PC-3 (cell line): Measurements from ENCODE around the gene MYOC. TPM values are rescaled to one million over a fixed set of nuclear protein-coding genes. Genes with fewer than 3 reads are reported as not detected.

ENCODE experiments used
- ATAC-seq: fragments of 200-7000 bp; cut with Tn5 transposase; 2 replicates; pipeline ENCODE4 v1.9.1; 2020; ENCODE audit warnings: mild to moderate bottlenecking, moderate library complexity
- BruUV-seq: library from RNA; stranded (reverse); fragments of 400-500 nt; replicated peaks from 2 replicates; lab custom pipeline; 2021; lab: Mats Ljungman, UMichigan
- CTCF ChIA-PET: fragments of 300-600 bp; sonication (Branson Sonifier 250); formaldehyde crosslinking; loops from one replicate; lab custom pipeline; 2022; ENCODE audit warnings: antibody characterized with exemption; lab: Charles Lee
- POLR2A ChIA-PET: fragments of 300-600 bp; sonication (Branson Sonifier 250); formaldehyde crosslinking; loops from one replicate; lab custom pipeline; 2022; ENCODE audit warnings: antibody characterized with exemption; ENCODE audit not compliant: unreplicated experiment; lab: Charles Lee
- DNase-seq: peaks from one replicate; pipeline ENCODE4 v3.0.0-alpha.2; 2015
- H2AFZ ChIP-seq: fragments of 300-600 bp; sonication (generic); 2 replicates; pipeline ENCODE4 v1.6.0; 2016; ENCODE audit warnings: antibody characterized with exemption, low read length
- H3F3A ChIP-seq: fragments of 300-600 bp; sonication (generic); one replicate; pipeline ENCODE4 v1.6.0; 2017; ENCODE audit warnings: antibody characterized with exemption, low read length, control low read depth, mild to moderate bottlenecking; ENCODE audit not compliant: unreplicated experiment
- H3K27ac ChIP-seq: fragments of 300-600 bp; sonication (generic); 2 replicates; pipeline ENCODE4 v1.5.1; 2016; ENCODE audit warnings: mild to moderate bottlenecking, low read length
- H3K27me3 ChIP-seq: fragments of 300-600 bp; sonication (generic); 2 replicates; pipeline ENCODE4 v1.6.1; 2016; ENCODE audit warnings: low read length, mixed read lengths
- H3K36me3 ChIP-seq: fragments of 300-600 bp; sonication (generic); 2 replicates; pipeline ENCODE4 v1.6.1; 2016; ENCODE audit warnings: low read depth, mixed run types, low read length, mixed read lengths
- H3K4me1 ChIP-seq: fragments of 300-600 bp; sonication (generic); 2 replicates; pipeline ENCODE4 v1.5.1; 2016; ENCODE audit warnings: low read length; ENCODE audit not compliant: insufficient read depth
- H3K4me2 ChIP-seq: fragments of 300-600 bp; sonication (generic); 2 replicates; pipeline ENCODE4 v1.6.0; 2016; ENCODE audit warnings: low read length
- H3K4me3 ChIP-seq: fragments of 300-600 bp; sonication (generic); 2 replicates; pipeline ENCODE4 v1.5.1; 2016; ENCODE audit warnings: mild to moderate bottlenecking, low read length, mixed read lengths
- H3K79me2 ChIP-seq: fragments of 300-600 bp; sonication (generic); 2 replicates; pipeline ENCODE4 v1.6.1; 2017; ENCODE audit warnings: low read length, mixed read lengths
- H3K9ac ChIP-seq: fragments of 300-600 bp; sonication (generic); 2 replicates; pipeline ENCODE4 v1.6.0; 2016; ENCODE audit warnings: mild to moderate bottlenecking, low read length
- H3K9me2 ChIP-seq: fragments of 300-600 bp; sonication (generic); replicated peaks from 2 replicates; pipeline ENCODE4 v1.6.1; 2016; ENCODE audit warnings: mixed run types, low read length, mixed read lengths
- H3K9me3 ChIP-seq: fragments of 300-600 bp; sonication (generic); 2 replicates; pipeline ENCODE4 v1.6.1; 2016; ENCODE audit warnings: low read length, mixed read lengths
- H4K20me1 ChIP-seq: fragments of 300-600 bp; sonication (generic); 2 replicates; pipeline ENCODE4 v1.6.1; 2016; ENCODE audit warnings: low read length, mixed read lengths
- EZH2 ChIP-seq: fragments of 300-600 bp; sonication (generic); IDR thresholded peaks from one replicate; pipeline ENCODE4 v1.6.1; 2017; ENCODE audit warnings: antibody characterized with exemption, mild to moderate bottlenecking, low read length; ENCODE audit not compliant: unreplicated experiment
- EZH2phosphoT487 ChIP-seq: fragments of 300-600 bp; sonication (generic); IDR thresholded peaks from 2 replicates; pipeline ENCODE4 v1.6.1; 2018; ENCODE audit warnings: mild to moderate bottlenecking, antibody characterized with exemption, low read length, borderline replicate concordance
- intact Hi-C: fragments of 100-400 bp; cut with micrococcal nuclease; formaldehyde crosslinking; loops from 2 replicates; pipeline ENCODE4 v1.9.0; 2023
- total RNA-seq: library from RNA; depleted of rRNA; stranded (reverse); fragments of >200 nt; gene quantifications from 2 replicates; pipeline ENCODE4 v1.2.3, GENCODE V29; 2014
- TF ChIP-seq, protein P1 (sequence below): fragments of 300-600 bp; sonication (generic); conservative IDR thresholded peaks from 2 replicates; pipeline ENCODE4 v1.5.1; 2017; ENCODE audit warnings: antibody characterized with exemption, low read depth, mild to moderate bottlenecking, low read length

MYOC gene
- total RNA-seq, 1 experiment from 2014 or later: not detected

GRCh38 chr1:171635661-171636060, 16.8 kb downstream of the MYOC start:
- H3K79me2 ChIP-seq: no peaks in the 10 kb centered on the region
- TF ChIP-seq EZH2 (no peak), EZH2phosphoT487 (no peak)
- TF ChIP-seq, protein P1, sequence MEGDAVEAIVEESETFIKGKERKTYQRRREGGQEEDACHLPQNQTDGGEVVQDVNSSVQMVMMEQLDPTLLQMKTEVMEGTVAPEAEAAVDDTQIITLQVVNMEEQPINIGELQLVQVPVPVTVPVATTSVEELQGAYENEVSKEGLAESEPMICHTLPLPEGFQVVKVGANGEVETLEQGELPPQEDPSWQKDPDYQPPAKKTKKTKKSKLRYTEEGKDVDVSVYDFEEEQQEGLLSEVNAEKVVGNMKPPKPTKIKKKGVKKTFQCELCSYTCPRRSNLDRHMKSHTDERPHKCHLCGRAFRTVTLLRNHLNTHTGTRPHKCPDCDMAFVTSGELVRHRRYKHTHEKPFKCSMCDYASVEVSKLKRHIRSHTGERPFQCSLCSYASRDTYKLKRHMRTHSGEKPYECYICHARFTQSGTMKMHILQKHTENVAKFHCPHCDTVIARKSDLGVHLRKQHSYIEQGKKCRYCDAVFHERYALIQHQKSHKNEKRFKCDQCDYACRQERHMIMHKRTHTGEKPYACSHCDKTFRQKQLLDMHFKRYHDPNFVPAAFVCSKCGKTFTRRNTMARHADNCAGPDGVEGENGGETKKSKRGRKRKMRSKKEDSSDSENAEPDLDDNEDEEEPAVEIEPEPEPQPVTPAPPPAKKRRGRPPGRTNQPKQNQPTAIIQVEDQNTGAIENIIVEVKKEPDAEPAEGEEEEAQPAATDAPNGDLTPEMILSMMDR: no peak
- no peak overlapping the region for H3K4me3 ChIP-seq
- H3K9ac ChIP-seq: no peak overlapping the region
- no peak for DNase-seq
- H3K36me3 ChIP-seq: no peaks in the 10 kb centered on the region
- no peak overlapping the region for H3K4me2 ChIP-seq
- intact Hi-C loops: no loop called here
- peaks cover 52% of the 10 kb centered on the region for H3K27me3 ChIP-seq
- no peak for ATAC-seq
- H3K9me3 ChIP-seq: no peaks in the 10 kb centered on the region
- no peak overlapping the region for H3K27ac ChIP-seq
- ChIA-PET POLR2A (no interaction called here), CTCF (no interaction called here)
- H3K4me1 ChIP-seq: no peaks in the 10 kb centered on the region
- H3K9me2 ChIP-seq: no peaks in the 10 kb centered on the region
- H4K20me1 ChIP-seq: no peaks in the 10 kb centered on the region
- no peaks in the 10 kb centered on the region for H3F3A ChIP-seq
- no TSS peak for BruUV-seq
- no peak overlapping the region for H2AFZ ChIP-seq

- CTCF ChIA-PET: no interaction called here
Observed at GRCh38 chr1:171628225-171628624, 24.3 kb downstream of the MYOC start.

DNA sequence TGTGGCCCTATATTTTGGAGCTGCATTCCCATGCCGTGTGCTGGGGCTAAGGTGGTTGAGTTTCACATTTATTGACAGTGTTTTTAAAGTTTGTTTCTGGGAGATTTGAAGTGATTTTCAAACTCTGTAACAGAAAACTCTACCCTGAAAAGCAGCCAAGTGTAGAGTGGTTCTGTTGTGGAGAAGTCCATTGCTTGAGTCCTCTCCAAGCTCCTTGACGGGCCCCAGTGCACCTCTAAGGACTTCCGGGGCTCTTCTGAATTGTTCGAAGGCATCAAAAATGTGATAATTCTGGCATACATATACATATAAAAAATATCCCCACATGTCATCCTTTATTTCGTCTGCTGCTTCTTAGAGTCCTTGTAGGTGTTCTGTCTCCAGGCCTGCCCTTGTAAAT, 25.5 kb downstream of the MYOC start:
- H3F3A ChIP-seq: no peaks in the 10 kb centered on the region
- H3K4me1 ChIP-seq: no peaks in the 10 kb centered on the region
- no peaks in the 10 kb centered on the region for H3K79me2 ChIP-seq
- ChIA-PET CTCF (no interaction called here), POLR2A (no interaction called here)
- no peak overlapping the region for H3K4me2 ChIP-seq
- no peaks in the 10 kb centered on the region for H3K9me3 ChIP-seq
- BruUV-seq: no TSS peak
- no peaks in the 10 kb centered on the region for H4K20me1 ChIP-seq
- peaks cover 4% of the 10 kb centered on the region; the same call in 1 of the 2 replicates for H3K9me2 ChIP-seq
- TF ChIP-seq, protein P1: no peak
- TF ChIP-seq EZH2: no peak
- no peak for TF ChIP-seq EZH2phosphoT487
- peaks cover 54% of the 10 kb centered on the region for H3K27me3 ChIP-seq
- H3K36me3 ChIP-seq: no peaks in the 10 kb centered on the region
- no peak for DNase-seq
- no peak overlapping the region for H3K27ac ChIP-seq
- H3K9ac ChIP-seq: no peak overlapping the region
- intact Hi-C loops: no loop called here
- H3K4me3 ChIP-seq: no peak overlapping the region
- no peak for ATAC-seq
- no peak overlapping the region for H2AFZ ChIP-seq

More at GRCh38 chr1:171628225-171628624, 24.3 kb downstream of the MYOC start:
- Histone ChIP-seq H2AFZ (no peak overlapping the region), H3K4me1 (no peaks in the 10 kb centered on the region), H3F3A (no peaks in the 10 kb centered on the region), H3K9ac (no peak overlapping the region), H3K9me3 (no peaks in the 10 kb centered on the region), H3K9me2 (peaks cover 4% of the 10 kb centered on the region; the same call in 1 of the 2 replicates), H3K36me3 (no peaks in the 10 kb centered on the region), H4K20me1 (no peaks in the 10 kb centered on the region), H3K27ac (no peak overlapping the region), H3K4me2 (no peak overlapping the region), H3K4me3 (no peak overlapping the region), H3K79me2 (no peaks in the 10 kb centered on the region), H3K27me3 (peaks cover 56% of the 10 kb centered on the region)
- intact Hi-C loops: no loop called here
- TF ChIP-seq EZH2: no peak
- TF ChIP-seq, protein P1: no peak
- no peak for TF ChIP-seq EZH2phosphoT487
- POLR2A ChIA-PET: no interaction called here
- DNase-seq (no peak), ATAC-seq (no peak)
- no TSS peak for BruUV-seq
